Progenitor cell of endocrine pancreas (in vitro differentiated cells): ENCODE measurements around the gene MYO9A. TPM values are rescaled to one million over a fixed set of nuclear protein-coding genes. Genes with fewer than 3 reads are reported as not detected.

Experiments
- DNase-seq: peaks from one replicate; pipeline ENCODE4 v3.0.0; 2021; ENCODE audit warnings: low spot score; ENCODE audit not compliant: unreplicated experiment
- H3K27ac Mint-ChIP-seq: 2 replicates; pipeline ENCODE4 v1.8.0; 2021; ENCODE audit warnings: mild to moderate bottlenecking, moderate library complexity, mixed read lengths
- H3K27me3 Mint-ChIP-seq: 2 replicates; pipeline ENCODE4 v1.8.0; 2021; ENCODE audit warnings: mixed read lengths
- H3K36me3 Mint-ChIP-seq: 2 replicates; pipeline ENCODE4 v1.8.0; 2022; ENCODE audit warnings: mixed read lengths; ENCODE audit not compliant: insufficient read depth
- H3K4me1 Mint-ChIP-seq: 2 replicates; pipeline ENCODE4 v1.8.0; 2021; ENCODE audit warnings: low read depth, mixed read lengths
- H3K4me3 Mint-ChIP-seq: 2 replicates; pipeline ENCODE4 v1.8.0; 2021; ENCODE audit warnings: low read depth, mild to moderate bottlenecking, moderate library complexity, mixed read lengths
- H3K9me3 Mint-ChIP-seq: 2 replicates; pipeline ENCODE4 v1.8.0; 2021; ENCODE audit warnings: low read depth, mixed read lengths
- total RNA-seq: library from RNA; stranded (reverse); gene quantifications from 2 replicates; pipeline ENCODE4 v1.2.1, GENCODE V29; 2021
- TF ChIP-seq, protein P1 (sequence below): fragments of 200-600 bp; sonication (generic); IDR thresholded peaks from one replicate; pipeline ENCODE4 v1.5.0; 2021; ENCODE audit warnings: antibody characterized with exemption, mild to moderate bottlenecking; ENCODE audit not compliant: unreplicated experiment

MYO9A gene
- total RNA-seq, 1 donor from 2014 or later: 32.0 TPM

DNA sequence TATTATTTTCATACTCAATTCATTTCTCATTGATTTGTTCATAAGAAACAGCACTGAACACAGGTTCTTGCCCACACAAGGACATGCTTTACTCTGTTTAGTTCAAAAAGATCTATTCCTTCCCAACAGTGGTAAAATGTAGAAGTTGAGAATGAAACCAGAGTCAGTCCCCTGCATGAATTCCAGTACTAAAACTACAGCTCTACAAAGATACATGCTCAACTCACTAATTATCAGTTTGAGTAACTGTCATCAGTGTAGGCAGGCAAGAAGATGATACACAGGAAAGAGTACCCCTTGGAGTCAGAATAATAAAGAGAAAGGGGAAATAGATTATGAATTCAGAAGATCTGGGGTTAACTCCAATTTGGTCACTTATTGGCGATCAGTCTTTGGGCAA lies 264.4 kb downstream of the MYO9A start:
- Mint-ChIP-seq H3K4me3 (no peak overlapping the region), H3K27ac (no peak overlapping the region), H3K4me1 (peaks cover 1% of the 10 kb centered on the region), H3K9me3 (no peaks in the 10 kb centered on the region), H3K36me3 (peaks cover 16% of the 10 kb centered on the region), H3K27me3 (no peaks in the 10 kb centered on the region)
- TF ChIP-seq, protein P1, sequence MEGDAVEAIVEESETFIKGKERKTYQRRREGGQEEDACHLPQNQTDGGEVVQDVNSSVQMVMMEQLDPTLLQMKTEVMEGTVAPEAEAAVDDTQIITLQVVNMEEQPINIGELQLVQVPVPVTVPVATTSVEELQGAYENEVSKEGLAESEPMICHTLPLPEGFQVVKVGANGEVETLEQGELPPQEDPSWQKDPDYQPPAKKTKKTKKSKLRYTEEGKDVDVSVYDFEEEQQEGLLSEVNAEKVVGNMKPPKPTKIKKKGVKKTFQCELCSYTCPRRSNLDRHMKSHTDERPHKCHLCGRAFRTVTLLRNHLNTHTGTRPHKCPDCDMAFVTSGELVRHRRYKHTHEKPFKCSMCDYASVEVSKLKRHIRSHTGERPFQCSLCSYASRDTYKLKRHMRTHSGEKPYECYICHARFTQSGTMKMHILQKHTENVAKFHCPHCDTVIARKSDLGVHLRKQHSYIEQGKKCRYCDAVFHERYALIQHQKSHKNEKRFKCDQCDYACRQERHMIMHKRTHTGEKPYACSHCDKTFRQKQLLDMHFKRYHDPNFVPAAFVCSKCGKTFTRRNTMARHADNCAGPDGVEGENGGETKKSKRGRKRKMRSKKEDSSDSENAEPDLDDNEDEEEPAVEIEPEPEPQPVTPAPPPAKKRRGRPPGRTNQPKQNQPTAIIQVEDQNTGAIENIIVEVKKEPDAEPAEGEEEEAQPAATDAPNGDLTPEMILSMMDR: no peak
- no peak for DNase-seq

DNA sequence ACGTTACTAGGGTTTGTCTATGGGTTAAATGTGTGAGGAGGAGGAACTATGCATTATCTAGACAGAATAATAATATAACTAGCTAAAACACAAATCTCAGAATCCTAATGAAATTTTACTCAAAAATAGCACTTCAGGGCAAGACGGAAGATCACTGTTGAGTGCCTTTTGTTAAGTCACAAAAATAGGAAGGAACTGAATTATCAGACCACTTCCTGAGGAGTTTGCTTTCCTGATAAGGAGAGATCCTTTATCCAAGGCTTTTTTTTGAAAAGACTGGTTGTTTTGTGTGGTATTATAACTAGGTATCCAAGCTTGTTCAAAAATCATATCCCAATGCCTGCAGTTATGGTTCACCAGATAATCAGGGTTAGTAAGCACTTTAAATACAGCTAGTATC lies 273.0 kb downstream of the MYO9A start:
- Mint-ChIP-seq H3K9me3 (no peaks in the 10 kb centered on the region), H3K4me1 (no peaks in the 10 kb centered on the region), H3K27ac (no peak overlapping the region), H3K4me3 (no peak overlapping the region), H3K27me3 (no peaks in the 10 kb centered on the region), H3K36me3 (peaks cover 13% of the 10 kb centered on the region)
- TF ChIP-seq, protein P1: no peak
- DNase-seq: no peak

DNA sequence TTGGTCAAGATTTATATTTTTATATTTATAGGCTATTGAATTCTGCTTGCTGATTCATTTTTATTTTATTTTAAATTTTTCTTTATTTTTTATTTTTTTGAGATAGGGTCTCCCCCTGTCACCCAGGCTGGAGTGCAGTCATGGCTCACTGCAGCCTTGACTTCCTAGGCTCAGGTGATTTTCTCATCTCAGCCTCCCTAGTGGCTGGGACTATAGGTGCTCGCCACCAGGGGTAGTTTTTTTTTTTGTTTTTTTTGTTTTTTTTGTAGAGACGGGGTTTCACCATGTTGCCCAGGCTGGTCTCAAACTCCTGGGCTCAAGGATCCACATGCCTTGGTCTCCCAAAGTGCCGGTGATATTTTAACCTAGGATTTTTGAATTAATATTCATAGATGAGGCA lies 276.4 kb downstream of the MYO9A start:
- TF ChIP-seq, protein P1: peak; percentile 26
- H3K27me3 Mint-ChIP-seq: no peaks in the 10 kb centered on the region

GRCh38 chr15:71830981-71831380 lies 287.0 kb downstream of the MYO9A start:
- TF ChIP-seq, protein P1: no peak
- peaks cover 2% of the 10 kb centered on the region for H3K4me1 Mint-ChIP-seq
- H3K9me3 Mint-ChIP-seq: no peaks in the 10 kb centered on the region
- no peak for DNase-seq
- no peaks in the 10 kb centered on the region for H3K27me3 Mint-ChIP-seq
- H3K36me3 Mint-ChIP-seq: peaks cover 6% of the 10 kb centered on the region
- H3K27ac Mint-ChIP-seq: no peak overlapping the region
- no peak overlapping the region for H3K4me3 Mint-ChIP-seq

More for the DNA sequence above, 276.4 kb downstream of the MYO9A start:
- no peak for DNase-seq
- Mint-ChIP-seq H3K9me3 (no peaks in the 10 kb centered on the region), H3K4me3 (no peak overlapping the region), H3K27ac (no peak overlapping the region), H3K36me3 (peaks cover 1% of the 10 kb centered on the region), H3K4me1 (no peaks in the 10 kb centered on the region)

- no peak for DNase-seq
- H3K36me3 Mint-ChIP-seq: peaks cover 20% of the 10 kb centered on the region
- TF ChIP-seq, protein P1: no peak
- no peak overlapping the region for H3K27ac Mint-ChIP-seq
- no peaks in the 10 kb centered on the region for H3K4me1 Mint-ChIP-seq
- H3K4me3 Mint-ChIP-seq: no peak overlapping the region
- H3K27me3 Mint-ChIP-seq: no peaks in the 10 kb centered on the region
- H3K9me3 Mint-ChIP-seq: peaks cover 8% of the 10 kb centered on the region
These were observed 291.8 kb downstream of the MYO9A start for GRCh38 chr15:71826196-71826595.
